Ecto neural progenitor cell (in vitro differentiated cells): ENCODE measurements around the gene ZNF878.

Experiments
- DNase-seq: peaks from one replicate; pipeline ENCODE4 v3.0.0-alpha.2; 2018; ENCODE audit warnings: low spot score

The ZNF878 gene

GRCh38 chr19:12034620-12035019 lies 18.1 kb downstream of the ZNF878 start:
- no peak for DNase-seq

- no peak for DNase-seq
Measured at GRCh38 chr19:12034198-12034597, 18.6 kb downstream of the ZNF878 start.

- DNase-seq = no peak
Measured at GRCh38 chr19:12015753-12016116, 37.0 kb downstream of the ZNF878 start.

GRCh38 chr19:12015015-12015752 lies 37.6 kb downstream of the ZNF878 start:
- DNase-seq = no peak

GRCh38 chr19:12000152-12000981 lies 52.4 kb downstream of the ZNF878 start:
- no peak for DNase-seq

- DNase-seq = no peak
Measured at GRCh38 chr19:11995174-11995573, 57.6 kb downstream of the ZNF878 start.
